HG02970 (cell line): Measurements from ENCODE around the gene TMEM143.
"Not testable (repeated sequence)": the region's sequence is repeated elsewhere in the genome, so short reads cannot be mapped to it uniquely, and the experiment has no call there.

Source experiments
- ATAC-seq: cut with Tn5 transposase; IDR thresholded peaks from one replicate; pipeline ENCODE4 v1.9.1; 2021; ENCODE audit warnings: mild to moderate bottlenecking, moderate library complexity, moderate number of reproducible peaks; ENCODE audit not compliant: unreplicated experiment, low FRiP score

The TMEM143 gene

DNA sequence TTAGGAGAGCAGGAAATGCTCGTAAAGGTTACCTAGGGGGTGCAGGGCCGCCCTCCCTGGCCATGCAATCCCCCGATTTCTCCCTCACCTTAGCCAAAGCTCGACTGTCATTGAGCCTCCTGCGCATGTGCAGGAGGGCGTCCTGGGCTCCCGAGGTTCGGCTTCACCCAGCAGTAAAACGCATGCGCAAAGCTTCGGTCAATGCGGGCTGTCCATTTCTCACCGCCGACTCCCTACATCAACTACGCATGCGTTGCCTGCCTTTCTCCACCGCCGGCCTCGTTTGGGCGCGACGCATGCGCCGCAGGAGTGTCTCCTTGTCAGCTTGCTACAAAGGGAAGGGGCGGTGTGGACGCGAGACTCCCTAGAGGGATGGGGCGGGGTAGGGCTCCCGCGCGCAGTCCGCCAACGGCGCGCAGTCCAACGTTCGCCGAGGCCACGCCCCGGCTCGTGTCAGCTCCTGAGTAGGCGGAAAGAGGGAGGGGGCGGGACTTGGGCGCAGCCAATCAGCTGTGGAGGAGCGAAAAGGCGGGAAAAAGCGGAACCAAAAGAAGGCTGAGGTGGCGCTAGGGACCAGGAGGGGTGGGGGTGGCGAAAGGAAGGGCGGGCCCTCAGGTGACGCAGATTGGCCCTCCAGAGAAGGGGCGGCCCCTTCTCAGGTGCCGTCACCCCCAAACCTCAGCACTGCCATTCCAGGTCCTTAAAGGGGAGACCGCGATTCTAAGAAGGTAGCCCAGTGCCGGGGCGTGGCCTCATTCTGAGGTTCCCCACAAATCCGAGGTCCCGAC lies at the start of gene TMEM143, which contains the start of gene SYNGR4:
TSS of gene TMEM143 (minus strand) at position 131 of the 788 bp plus-strand sequence. CDS start at position 111, 20 bp downstream.
TSS of gene SYNGR4 (plus strand) at position 558 of the 788 bp plus-strand sequence. CDS start 1,476 bp downstream, outside the sequence.
- ATAC-seq: peak; percentile 88

DNA sequence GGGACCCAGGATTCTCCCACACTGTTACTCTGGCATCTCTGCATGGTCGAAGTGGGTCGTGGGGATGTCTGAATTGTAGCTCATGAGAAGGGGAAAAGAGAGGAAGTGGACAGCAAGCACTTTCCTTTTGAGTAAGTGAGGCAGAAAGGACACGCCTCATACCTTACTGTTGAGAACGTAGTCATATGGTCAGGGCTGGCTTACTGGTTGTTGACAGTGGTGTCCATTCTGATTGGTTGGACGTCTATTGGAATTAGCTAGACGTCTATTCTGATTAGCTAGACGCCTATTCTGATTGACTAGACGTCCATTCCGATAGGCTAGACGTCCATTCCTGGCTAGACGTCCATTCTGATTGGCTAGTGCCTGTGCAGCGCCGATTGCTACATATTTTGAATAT lies 42.1 kb upstream of the TMEM143 start:
- ATAC-seq: no peak

DNA sequence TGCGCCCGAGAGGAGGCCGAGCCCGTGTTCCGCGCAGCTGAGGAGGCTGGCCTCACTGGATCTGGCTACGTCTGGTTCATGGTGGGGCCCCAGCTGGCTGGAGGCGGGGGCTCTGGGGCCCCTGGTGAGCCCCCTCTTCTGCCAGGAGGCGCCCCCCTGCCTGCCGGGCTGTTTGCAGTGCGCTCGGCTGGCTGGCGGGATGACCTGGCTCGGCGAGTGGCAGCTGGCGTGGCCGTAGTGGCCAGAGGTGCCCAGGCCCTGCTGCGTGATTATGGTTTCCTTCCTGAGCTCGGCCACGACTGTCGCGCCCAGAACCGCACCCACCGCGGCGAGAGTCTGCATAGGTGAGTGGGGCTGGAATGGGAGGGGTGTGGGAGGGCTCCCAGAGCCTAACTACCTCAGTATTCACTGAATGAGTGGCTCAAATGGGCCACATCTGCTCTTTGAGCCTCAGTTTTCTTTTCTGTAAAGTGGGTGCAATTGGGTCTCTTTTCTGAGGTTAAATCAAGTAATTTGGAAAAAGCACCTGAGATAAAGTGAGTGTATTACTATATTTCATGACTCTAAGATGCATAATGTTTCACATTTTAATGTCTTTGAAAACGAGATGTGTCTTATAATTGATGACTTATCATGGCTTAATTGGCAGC lies 41.4 kb upstream of the TMEM143 start:
- ATAC-seq: no peak

DNA sequence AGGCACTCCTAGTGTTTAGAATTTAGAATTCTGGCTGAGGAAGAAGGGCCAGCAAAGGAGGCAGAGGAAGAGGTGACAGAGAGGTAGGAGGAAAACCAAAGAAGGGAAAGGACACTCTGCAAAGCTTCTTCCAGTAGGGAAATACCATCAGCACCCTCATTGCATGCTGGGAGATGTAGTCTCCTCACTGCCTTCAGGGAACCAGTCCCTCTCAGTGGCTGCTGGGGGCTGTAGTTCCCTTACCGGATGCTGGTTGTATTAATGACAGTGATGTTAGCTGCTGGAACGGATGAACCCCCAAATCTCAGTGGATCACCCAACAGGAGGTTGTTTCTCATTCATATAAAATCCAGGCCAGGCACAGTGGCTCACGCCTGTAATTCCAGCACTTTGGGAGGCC lies 39.9 kb upstream of the TMEM143 start:
- ATAC-seq: no peak

DNA sequence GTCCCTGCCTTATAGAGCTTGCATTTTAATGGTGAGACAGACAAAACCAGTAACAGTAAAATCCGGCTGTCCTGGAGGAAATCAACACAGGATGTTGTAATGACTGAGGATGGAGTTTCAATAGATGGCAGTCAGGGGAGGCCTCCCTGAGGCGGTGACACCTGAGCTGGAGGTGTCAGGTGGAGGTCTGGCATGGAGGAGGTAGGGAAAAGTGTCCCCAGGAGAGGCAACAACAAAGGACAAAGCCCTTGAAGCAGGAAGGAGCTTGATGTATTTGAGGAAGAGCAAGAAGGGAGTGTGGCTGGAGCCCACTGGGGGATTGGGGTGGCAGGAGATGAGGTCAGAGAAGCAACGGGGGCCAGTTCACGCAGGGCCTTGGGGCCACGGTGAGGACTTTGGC lies 37.5 kb upstream of the TMEM143 start:
- no peak for ATAC-seq

DNA sequence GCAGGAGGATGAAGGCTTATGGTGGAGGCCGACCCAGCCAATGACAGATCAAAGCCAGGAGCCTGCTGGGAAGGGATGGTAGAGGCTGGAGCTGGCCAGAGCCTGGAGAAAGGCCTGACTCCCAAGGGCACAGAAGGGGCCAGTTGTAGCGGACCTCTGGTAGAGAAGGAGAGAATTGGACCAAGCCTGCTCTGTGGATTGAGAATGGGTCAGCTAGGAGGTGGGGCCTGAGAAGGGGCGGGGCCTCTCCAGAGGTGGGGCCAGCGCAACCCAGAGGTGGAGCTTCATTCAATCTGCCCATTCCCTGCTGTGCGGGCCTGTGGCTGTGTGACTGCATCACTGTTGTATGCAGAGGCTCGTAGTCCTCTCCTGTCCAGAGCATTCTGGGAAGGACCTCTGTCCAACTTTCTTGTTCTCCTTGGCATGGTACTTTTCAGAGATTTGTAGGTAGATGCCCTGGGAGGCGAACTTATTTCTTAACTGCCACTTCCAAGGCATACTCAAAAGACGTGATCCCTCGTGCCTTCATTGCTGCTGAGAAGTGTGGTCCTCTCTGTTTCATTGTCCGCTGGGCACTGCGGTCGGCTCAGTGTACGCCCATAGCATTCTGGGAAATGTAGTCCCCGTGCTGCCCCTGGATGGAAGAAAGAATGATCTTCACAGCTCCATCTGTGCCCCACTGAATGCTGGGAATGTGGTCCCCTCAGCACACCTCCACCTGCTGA lies 36.4 kb upstream of the TMEM143 start:
- no peak for ATAC-seq

DNA sequence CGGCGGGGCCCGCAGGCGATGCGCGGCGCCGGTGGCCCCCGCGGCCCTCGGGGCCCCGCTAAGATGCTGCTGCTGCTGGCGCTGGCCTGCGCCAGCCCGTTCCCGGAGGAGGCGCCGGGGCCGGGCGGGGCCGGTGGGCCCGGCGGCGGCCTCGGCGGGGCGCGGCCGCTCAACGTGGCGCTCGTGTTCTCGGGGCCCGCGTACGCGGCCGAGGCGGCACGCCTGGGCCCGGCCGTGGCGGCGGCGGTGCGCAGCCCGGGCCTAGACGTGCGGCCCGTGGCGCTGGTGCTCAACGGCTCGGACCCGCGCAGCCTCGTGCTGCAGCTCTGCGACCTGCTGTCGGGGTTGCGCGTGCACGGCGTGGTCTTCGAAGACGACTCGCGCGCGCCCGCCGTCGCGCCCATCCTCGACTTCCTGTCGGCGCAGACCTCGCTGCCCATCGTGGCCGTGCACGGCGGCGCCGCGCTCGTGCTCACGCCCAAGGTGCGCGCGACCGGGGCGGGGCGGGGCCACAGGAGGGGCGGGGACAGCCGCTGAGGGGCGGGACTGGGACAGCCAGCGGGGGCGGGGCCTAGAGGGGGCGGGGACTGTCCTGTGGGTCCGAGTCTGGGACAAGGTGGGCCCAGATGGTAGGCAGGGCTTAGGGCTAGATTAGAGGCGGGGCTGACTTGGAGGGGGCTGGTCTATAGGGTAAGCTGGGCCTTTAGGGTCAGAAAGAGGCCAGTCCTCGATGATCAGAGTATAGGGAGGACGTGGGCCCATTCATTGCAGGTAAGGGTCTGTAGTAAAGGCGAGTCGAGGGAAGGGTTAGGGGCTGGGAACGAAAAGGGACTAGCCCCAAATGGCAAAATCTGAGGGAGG lies 34.9 kb upstream of the TMEM143 start:
- ATAC-seq: peak; percentile 60

DNA sequence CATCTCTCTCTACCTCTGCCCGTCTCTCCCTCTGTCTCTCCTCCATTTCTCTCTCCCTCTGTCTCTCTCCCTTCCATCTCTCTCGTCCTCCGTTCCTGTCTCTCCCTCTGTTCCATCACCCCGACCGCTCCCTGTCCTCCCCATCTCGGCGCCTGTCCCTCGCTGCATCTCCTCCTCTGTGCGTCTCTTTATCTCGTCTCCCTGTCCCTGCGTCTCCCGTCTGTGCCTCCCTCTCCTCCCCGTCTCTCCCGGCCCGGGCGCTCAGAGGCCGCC lies 34.3 kb upstream of the TMEM143 start:
- no peak for ATAC-seq

DNA sequence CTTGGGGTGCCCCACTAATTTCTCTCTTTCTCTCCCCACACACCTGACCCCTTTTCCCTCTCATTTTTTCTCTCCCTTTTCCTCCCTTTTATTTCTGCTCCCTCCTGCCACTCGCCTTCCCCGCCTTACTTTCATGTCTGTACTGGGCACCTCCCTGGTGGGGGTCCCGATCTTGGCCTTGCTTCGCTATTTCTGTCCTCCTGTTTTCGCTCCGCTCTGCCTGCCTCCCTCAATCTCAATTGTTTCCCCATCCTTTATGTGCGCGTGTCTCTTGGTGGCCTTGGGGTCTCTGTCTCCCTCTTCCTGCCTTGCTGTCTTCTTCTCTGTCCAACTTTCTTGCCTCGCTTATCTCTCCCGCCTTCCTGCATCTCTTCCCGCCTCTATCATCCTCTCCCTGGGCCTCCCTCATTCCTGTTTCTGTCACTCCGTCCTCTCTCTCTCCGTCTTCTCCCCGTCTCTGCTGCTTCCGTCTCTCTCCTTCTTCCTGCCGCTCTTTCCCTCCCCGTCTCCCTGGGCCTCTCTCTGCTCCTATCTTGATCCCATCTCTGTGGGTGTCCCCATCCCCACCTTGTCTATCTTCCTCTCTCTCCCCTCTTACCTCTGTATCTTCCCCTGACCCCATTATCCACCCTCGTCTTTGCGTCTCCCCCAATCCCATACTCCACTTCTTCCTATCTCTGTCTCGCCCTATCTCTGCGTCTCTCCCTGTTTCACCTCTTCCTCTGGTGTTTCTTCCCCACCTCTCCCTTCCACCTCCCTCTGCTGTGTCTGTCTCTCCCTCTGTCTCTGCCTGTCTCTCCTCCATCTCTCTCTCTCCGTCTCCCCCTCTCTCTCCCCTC lies 33.7 kb upstream of the TMEM143 start:
- no peak for ATAC-seq

DNA sequence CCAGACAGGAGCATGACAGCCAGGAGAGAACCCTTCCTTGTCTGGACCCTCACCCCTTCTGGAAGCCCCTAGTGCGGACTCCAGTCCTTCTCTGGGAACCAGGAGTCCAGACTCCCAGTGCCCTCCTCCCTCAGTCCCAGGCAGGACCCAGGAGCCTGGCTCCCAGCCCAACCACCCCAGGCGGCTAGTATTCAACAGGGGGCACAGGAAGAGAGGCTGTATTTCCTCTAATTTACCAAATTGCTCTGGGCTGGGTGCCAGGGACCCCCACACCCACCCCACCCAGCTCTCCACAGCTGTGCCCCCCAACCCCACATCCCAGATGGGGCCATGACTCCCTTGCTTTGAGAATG lies 33.1 kb upstream of the TMEM143 start:
- no peak for ATAC-seq

DNA sequence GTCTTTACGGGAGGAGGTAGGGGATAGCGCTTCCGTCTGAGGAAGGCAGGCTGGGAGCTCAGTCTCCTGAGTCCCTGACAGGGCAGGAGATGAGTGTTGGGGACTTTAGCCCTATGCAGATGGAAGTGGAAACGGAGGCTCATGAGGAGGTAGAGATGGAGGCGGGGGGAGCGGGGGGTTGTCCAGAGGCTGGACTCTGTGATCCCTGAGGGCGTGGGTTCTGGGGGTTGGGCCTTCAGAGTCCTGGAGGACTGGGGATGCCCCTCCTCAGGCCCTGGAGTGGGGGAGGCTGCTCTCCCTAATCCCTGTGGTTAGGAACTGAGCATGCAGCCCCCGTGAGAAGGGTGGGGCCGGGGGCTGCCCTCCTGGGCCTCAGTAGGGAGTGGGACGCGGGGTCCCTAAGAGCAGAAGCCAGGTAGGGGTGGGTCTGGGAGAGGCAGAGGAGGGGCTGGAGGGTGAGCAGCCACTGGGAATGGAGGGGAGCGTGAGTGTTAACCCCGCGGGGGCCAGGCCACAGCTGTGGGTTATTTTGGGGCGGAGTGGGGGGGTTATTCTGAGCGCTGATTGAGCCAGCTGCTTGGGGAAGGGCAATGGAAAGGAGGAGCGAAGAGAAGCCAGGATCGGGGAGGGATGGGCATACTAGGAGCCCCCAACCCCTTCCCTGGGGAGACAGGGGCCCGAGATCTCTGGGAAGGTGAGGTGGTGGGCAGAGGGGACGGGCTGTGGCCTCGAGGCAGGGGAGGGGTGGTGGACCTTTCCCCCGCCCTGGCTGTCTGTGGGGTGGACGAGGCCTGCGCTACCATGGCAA lies 32.5 kb upstream of the TMEM143 start:
- no peak for ATAC-seq

DNA sequence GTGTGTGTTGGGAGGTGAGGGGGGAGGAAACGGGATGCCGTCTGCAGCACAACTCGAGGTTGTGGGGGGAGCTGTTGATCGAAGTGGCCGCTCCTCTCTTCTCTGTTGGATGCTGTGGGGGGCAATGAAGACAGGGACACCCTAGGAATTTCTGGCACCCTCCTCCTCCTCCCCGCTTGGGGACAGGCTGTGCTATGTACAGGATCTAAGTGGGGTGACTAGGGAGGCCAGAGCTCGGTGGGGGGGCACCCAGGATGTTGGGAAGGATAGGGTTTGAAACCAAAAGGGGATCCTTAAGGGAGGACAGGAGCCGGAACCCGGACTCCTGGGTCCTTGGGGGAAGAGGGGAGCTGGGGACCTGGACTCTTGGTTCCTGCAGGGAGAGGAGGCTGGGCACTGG lies 31.8 kb upstream of the TMEM143 start:
- no peak for ATAC-seq

DNA sequence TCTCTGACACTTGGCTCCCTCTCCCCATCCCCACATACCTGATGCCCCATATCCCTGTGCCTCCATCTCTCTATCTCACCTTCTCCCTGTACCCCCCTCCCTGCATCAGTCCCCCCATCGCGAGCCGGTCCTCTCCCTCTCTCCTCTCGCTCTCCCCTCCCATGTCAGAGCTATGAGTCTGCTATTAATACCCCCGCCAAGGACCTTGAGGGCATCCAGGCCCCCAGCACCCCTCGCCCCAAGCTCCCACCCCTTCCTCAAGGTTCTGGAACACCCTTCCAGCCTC lies 31.4 kb upstream of the TMEM143 start:
- ATAC-seq: no peak

DNA sequence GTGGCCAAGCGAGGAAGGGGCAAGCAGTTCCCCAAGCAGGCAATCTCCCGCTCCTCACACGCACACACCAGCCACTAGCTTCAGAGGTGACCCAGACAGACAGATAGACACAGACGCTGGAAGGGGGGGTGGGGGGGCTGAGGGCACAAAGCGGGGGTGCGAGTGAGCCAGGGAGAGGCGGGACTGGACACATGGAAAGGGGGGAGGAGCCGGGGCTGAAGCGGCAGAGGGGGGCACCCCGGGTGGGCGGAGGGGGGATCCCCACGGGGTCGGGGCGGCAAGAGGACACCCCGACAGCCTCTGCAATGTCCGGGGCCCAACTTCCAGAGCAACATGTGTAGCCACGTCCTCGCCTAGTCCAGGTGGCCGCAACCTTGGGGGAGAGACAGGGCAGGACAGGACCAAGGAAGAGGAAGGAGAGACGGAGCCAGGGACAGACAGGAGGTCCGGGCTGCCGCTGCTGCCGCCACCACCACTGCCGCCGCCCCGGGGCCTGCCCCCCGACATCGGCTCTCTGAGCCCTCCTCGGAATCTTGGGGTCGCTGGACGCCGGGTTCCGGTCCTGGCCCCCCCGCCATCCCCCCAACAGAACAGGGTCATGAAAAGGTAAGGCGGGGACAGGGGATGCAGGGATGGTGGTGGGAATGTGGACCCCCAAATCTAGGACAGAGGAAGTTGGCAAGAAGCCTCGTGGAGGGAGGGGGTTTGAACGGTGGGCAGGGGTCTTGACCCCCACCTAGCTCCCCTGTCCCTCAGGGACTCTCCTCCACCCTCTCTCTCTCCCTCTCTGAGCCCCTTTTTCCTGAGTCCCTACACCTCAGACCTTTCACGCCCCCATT lies 30.8 kb upstream of the TMEM143 start:
- no peak for ATAC-seq

DNA sequence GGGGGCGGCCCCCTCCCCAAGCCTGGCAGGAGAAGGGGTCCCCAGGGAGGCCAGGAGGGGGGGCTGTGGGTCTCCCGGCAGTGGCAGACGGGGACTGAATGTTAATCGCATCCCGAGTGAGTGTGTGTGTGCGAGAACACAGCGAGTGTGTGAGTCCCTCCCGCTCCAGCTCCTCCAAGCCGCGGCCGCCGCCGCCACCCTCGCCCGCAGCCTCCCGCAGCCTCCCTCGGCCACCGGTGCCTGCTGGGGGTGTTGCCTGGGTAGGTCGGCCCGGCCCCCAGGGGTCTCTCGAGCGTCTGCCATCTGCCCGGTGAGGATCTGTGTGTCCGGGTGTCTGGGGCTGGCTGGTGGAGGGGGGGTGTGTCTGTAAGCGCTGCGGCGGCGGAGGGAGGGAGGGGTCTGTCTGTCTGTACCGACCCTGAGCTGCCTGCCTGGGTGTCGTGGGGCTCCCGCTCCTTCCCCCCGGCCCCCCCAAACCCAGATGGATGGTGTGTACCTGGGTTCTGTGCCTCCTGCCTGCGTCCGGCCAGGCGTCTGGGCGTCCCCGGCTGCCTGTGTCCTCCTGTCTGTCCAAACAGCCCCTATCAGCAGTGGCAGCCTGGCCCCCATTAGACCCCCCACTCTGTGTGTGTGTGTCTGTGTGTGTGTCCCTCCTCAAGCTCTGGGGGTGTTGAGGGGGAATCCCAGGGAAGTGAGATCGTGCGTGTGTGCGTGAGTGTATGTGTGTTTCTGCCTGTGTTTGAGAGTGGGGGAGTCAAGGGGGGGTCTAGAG lies 30.0 kb upstream of the TMEM143 start, which contains the start of gene GRIN2D:
TSS of gene GRIN2D (plus strand) at position 110 of the 772 bp plus-strand sequence. CDS start 4,725 bp downstream, outside the sequence.
- no peak for ATAC-seq

DNA sequence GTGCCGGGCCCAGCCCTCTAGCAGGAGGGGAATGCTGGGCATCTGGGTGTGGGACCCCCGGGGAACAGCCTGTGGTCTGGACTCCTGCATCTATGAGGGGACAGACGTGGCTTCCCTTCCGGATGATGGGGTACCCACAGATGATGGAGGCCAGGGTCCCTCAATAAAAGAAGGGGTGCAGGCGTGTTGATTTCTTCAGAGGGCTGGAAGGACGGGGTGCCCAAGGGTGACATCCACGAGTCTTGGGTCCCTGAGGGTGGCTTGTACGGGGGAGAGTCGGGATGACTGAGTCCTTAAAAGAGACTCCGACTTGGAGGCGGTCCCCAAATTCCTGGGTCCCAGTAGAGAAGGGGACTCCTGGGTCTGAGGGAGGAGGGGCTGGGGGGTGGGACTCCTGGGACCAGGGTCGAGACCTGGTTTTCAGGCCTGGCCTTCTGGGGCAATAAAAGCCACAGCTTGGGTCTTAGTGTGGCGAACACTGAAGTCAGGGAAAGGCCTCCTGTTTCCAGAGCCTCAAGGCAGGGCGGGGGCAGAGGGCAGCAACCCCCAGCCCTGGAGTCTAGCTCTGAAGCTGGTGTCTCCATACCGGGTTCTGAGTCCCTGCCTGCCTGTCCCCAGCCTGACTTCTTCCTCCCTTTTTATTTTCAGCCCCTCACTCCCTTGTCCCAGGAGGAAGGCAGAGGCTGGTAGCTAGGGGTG lies 29.3 kb upstream of the TMEM143 start:
- ATAC-seq: no peak

DNA sequence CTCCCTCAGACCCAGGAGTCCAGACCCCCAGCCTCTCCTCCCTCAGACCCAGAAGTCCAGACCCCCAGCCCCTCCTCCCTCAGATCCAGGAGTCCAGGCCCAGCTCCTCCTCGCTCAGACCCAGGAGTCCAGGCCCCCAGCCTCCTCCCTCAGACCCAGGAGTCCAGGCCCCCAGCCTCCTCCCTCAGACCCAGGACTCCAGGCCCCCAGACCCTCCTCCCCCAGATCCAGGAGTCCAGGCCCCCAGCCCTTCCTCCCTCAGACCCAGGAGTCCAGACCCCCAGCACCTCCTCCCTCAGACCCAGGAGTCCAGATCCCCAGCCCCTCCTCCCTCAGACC lies 28.2 kb upstream of the TMEM143 start:
- ATAC-seq: not testable (repeated sequence)
